ENCODE results near the gene TMEM205.
A peak's percentile ranks its signal among the peaks of the same experiment; 100 is the strongest.
"Not testable (repeated sequence)": the region's sequence is repeated elsewhere in the genome, so short reads cannot be mapped to it uniquely, and the experiment has no call there.

TMEM205 gene

GRCh38 chr19:11339254-11340098 is 6.6 kb downstream of the TMEM205 start, which contains the start of gene RAB3D:
RAB3D (minus strand) TSS chr19:11339657; CDS start chr19:11337399, 2,258 bp downstream.
- peak; percentile 83 for DNase-seq (ENCODE audit: low read depth)

DNA sequence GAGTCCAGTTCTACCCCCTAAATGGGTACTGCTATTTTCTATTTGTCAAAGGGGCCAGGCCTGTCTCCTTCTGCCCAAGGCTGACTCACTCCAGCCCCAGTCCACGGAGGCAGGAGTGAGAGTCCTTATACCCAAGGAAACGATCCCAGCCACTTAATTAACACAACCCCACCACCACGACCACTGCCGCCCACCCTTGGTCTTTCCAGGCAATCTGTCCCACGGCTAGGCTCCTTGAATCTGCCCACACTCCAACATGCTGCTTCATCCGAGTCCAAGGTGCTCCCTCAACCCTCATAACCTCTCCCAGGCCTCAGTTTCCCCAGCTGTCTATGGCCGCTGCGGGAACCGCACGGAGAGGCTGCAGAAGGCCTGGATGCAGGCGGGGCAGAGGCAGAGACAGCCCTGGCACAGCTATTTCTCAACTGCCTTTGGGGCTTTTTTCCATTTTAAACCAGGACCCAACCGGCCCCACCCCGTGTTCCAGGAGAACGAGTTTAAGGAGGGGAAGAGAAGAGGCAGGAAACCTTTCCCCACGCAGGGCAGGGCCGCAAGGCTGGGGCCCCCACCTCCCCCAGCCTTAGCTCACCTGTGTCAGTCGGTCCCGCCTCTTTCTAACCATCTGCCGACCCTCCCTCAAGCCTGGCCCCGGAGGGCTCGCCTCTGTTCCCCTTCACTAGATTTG is 7.4 kb downstream of the TMEM205 start:
- no peak for DNase-seq (ENCODE audit: low read depth)

DNA sequence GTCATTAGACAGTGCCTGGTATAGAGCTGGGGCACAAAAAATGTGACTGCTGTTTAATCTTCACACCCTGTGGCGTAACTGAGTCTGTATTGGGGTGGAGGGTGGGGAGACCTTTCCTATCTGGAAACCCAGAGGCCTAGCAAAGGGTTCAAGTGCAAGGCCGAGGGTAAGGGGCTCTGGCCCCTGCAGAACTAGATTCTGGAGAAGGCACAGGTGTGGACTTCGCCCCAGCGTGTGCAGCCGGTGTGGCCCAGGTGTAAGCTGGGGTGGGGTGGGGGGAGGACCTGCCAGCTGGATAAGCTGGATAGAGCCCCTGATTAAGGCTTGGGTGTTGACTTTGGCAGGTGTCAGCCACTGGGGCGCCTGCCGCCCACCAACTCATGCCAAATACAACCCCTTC is 7.9 kb downstream of the TMEM205 start:
- no peak for DNase-seq (ENCODE audit: low read depth)

DNA sequence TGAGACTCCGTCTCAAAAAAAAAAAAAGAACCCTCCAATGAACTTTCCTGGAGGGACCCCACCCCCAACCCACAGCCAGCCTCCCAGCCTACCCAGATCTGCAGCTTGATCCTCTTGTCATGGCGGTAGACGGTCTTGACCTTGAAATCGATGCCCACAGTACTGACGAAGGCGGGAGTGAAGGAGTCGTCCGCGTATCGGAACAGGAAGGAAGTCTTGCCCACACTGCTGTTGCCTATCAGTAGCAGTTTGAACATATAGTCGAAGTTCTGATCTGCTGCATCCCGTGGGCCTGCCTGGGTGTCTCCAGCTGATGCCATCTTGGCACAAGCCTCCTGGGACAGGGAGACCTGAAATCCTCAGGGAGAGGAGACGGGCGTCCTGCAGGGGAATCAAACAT is 9.0 kb downstream of the TMEM205 start:
- DNase-seq (ENCODE audit: low read depth), result peak; percentile 92

DNA sequence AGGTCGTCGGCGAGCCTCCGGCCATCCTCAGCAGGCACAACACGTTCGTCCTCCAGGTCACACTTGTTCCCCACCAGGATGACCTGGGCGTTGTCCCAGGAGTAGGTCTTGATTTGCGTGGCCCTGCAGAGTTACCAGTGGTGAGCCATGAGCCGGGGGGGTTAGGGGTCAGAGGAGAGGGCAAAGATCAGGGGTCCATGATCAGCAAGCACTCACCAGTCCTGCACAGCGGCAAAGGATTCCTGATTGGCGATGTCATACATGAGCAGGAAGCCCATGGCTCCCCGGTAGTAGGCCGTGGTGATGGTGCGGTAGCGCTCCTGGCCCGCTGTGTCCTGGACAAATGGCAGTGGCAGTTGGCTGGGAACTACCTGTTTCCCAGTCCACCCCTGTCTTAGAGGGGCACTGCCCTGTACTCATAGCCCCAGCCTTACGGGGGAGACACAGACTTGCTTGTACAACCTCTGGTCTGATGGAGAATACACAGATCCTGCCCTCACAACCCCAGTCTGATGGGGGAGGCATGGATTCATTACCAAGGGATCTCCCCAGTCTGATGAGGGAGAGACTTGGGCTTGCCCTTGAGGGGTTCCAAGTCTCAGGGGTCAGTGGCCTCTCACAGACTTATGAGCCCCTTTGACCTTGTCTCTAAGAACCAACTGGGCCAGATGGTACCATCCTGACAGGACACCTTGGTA is 10.5 kb downstream of the TMEM205 start:
- no peak for DNase-seq (ENCODE audit: low read depth)

DNA sequence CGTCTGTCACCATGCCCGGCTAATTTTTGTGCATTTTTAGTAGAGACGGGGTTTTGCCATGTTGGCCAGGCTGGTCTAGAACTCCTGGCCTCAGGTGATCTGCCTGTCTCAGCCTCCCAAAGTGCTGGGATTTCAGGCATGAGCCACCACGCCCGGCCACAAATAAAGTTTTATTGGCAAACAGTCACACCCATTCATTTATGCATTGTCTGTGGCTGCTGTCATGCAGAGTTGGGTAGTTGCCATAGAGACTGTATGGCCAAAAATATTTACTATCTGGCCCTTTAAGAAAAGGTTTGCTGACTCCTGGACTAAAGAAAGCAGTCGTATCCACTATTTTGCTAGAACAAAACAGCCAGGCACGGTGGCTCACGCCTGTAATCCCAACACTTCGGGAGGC is 12.2 kb downstream of the TMEM205 start:
- not testable (repeated sequence) for DNase-seq (ENCODE audit: low read depth)

DNA sequence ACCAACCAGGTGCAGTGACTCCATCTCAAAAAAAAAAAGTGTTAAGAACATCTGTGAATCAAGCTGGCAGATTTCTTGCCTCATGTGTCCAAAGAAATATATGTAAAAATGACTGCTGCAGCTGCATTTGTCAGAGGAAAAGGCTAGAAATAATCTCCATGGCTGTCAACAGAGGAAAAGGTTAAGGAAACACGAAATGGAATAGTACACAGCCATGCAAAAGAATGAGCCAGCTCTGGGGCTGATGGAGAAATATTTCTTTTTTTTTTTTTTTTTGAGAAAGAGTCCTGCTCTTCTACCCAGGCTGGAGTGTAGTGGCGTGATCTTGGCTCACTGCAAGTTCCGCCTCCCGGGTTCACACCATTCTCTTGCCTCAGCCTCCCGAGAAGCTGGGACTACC is 13.2 kb downstream of the TMEM205 start:
- no peak for DNase-seq (ENCODE audit: low read depth)

GRCh38 chr19:11331502-11331901 is 14.6 kb downstream of the TMEM205 start:
- no peak for DNase-seq (ENCODE audit: low read depth)

- DNase-seq (ENCODE audit: low read depth), result no peak
Observed at GRCh38 chr19:11330127-11330526, 15.9 kb downstream of the TMEM205 start.

- no peak for DNase-seq (ENCODE audit: low read depth)
Observed at GRCh38 chr19:11325544-11325943, 20.5 kb downstream of the TMEM205 start.

DNA sequence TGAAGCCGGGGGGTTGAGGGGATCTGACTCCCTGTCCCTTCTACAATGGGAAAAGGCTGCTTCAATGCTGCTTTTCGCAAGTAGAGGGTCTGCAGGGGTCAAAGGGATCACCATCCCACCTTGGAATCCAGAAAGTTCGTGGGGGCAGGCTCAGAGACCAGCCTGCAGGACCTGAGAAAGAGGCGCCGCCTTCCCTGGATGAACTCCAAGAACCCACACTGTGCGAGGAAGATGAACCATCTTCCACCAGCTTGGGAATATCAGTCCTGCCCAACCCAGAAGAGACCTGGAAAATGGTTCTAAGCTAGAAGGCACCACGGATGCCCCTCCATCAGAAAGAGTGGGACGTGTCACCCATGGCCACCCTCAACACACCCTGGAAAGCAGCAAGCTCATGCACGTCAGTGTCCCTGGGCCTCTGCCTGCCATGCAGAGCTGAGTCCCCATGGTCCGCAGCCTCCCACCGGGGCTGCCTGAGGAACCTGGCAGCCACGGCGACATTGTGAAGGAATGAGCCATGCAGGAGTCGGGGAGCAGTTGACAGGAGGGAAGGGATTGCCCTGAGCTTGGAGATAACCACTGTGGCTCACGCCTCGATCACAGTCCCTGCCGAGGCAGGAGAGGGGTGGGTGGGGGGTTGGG is 21.2 kb downstream of the TMEM205 start:
- DNase-seq (ENCODE audit: low read depth), result no peak

DNA sequence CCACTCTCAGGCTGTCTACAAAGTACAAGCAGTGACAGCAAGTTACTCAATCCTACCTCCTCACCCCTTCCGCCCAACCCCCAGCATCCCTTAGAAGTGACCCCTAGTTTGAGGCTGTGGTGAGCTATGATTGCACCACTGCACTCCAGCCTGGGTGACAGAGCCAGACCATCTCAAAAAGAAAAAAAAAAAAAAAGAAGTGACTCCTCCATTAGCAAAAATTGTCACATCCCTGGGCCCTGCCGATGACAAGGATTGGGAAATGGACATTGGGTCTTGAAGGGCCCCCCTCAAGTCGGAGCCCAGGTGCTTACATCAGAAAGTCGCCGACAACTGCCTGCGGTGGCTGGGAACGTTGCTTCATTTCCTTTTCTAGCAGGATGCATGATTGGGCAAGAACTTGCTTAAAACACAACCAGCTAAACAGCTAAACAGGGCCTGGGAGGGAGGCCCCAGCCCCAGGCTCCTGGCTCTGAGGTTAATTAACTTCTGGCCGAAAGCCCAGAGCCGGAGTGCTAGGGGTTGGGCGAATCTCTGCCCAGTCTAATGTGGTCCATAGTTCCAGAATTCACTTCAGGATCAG is 21.9 kb downstream of the TMEM205 start:
- DNase-seq (ENCODE audit: low read depth), result no peak

- DNase-seq (ENCODE audit: low read depth), result no peak
Observed at GRCh38 chr19:11323601-11324078, 22.4 kb downstream of the TMEM205 start.

- DNase-seq (ENCODE audit: low read depth), result no peak
Observed at GRCh38 chr19:11322269-11323024, 23.6 kb downstream of the TMEM205 start.

DNA sequence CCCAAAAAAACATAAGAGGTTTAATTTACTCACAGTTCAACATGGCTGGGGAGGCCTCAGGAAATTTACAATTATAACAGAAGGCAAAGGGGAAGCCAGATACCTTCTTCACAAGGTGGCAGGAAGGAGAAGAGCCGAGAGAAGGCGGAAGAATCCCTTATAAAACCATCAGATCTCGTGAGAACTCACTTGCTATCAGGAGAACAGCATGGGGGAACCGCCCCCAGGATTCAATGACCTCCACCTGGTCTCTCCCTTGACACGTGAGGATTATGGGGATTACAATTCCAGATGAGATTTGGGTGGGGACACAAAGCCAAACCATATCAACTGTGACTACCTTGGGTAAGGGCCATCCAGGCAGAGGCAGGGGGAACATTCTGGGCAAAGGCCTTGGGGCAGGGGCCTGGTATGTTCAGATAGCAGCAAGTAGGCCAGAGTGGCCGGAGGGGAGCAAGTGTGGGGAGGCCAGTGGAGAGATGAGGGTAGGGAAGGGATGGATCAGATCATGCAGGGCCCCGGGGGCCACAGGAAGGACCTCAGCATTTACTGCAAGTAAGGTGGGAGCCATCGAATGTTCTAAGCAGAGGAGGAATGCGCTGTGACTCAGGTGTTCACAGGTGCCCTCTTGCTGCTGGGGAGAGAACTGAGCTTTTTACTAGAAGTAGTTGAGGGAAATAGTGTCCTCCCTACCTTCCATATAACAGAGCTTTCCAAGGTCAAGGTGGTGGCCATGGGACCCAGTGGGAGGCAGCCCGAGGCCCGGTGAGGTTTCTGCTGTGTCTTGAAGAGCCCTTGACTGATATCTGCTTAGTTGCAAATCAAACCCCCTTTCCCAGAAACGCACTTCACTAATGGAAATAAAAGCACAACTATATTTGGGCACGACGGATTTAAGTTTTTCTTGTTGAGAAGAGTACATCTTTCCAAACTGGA is 24.6 kb downstream of the TMEM205 start:
- DNase-seq (ENCODE audit: low read depth), result no peak

DNA sequence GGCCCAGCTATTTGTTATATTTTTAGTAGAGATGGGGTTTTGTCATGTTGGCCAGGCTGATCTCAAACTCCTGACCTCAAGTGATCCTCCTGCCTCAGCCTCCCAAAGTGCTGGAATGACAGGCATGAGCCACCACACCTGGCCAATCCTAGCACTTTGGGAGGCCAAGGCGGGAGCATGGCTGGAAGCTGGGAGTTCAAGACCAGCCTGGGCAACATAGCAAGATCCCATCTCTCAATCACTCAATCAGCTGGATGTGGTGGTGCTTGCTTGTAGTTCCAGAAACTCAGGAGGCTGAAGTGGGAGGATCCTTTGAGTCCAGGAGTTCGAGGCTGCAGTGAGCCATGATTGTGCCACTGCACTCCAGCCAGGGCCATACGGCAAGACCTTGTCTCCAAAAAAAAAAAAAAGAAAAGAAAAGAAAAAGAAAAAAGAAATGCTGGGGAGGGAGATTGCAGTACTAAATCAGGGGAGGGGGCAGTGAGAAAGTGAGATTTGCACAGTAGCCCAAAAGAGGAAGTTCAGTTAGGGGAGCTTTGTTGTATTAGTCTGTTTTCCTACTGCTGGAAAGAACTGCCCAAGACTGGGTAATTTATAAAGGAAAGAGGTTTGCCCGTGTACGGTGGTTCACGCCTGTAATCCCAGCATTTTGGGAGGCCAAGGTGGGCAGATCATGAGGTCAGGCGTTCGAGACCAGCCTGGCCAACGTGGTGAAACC is 25.6 kb downstream of the TMEM205 start:
- DNase-seq (ENCODE audit: low read depth), result not testable (repeated sequence)

GRCh38 chr19:11306337-11306736 is 39.7 kb downstream of the TMEM205 start:
- DNase-seq (ENCODE audit: low read depth), result no peak

DNA sequence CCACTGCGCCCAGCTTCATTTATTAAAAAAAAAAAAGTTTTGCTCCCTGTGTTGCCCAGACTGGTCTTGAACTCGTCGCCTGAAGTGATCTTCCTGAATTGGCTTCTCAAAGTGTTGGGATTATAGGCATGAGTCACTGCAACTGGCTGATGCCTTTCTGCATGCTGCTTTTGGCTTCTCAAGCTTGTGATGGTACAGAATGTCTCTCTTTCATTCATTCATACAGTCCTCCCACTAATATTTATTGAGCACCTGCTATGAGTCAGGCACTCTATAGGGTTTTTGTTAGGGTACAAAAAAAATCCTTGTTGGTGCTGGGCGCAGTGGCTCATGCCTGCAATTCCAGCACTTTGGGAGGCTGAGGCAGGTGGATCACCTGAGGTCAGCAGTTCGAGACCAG is 41.1 kb downstream of the TMEM205 start:
- no peak for DNase-seq (ENCODE audit: low read depth)

DNA sequence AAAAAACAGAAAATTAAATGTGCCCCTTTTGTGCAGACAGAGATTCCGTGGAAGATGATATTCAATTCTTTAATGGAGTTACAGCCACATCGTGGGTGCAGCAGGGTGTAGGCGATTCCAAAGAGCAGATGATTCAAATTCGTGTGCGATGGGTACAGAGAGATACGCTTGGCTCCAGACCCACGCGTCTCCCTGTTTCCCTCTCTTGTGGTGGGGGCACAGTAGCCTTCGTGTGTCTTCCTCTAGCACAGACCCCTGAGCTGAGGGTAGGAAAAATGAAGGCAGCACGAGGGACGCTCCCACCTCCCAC is 45.3 kb downstream of the TMEM205 start:
- DNase-seq (ENCODE audit: low read depth), result no peak
